AG09309 (cell line): ENCODE data around the gene NDUFS1.
"Not testable (repeated sequence)": the region's sequence is repeated elsewhere in the genome, so short reads cannot be mapped to it uniquely, and the experiment has no call there.

Source experiments
- DNase-seq: peaks from one replicate; pipeline ENCODE4 v3.0.0-alpha.2; 2010; ENCODE audit warnings: low read depth
- H3K4me3 ChIP-seq: 2 replicates; pipeline ENCODE4 v1.5.1; 2011; ENCODE audit warnings: mild to moderate bottlenecking, low read depth, low read length, moderate library complexity; ENCODE audit not compliant: control insufficient read depth
- CTCF ChIP-seq: IDR thresholded peaks from 2 replicates; pipeline ENCODE4 v1.5.1; 2011; ENCODE audit warnings: mild to moderate bottlenecking, low read depth, low read length, inconsistent platforms; ENCODE audit not compliant: insufficient read depth, control insufficient read depth; ENCODE audit errors: missing control alignments

The NDUFS1 gene

GRCh38 chr2:206159346-206160124, at the start of gene NDUFS1, which contains the start of gene EEF1B2:
Gene NDUFS1 (minus strand): TSS chr2:206159444. CDS start chr2:206153678, 5,766 bp downstream.
Gene EEF1B2 (plus strand): TSS chr2:206159895. CDS start chr2:206159980, 85 bp downstream.
- DNase-seq, result peak; percentile 93
- peak within 1 kb of the TSS; percentile 81 for H3K4me3 ChIP-seq
- no peak for TF ChIP-seq CTCF

- no peak for TF ChIP-seq CTCF
- DNase-seq, result no peak
- H3K4me3 ChIP-seq, result no peak overlapping the region
Observed at GRCh38 chr2:206208900-206209299, 49.7 kb upstream of the NDUFS1 start.

GRCh38 chr2:206207316-206207715, 48.1 kb upstream of the NDUFS1 start:
- DNase-seq, H3K4me3 ChIP-seq: not testable (repeated sequence)

- H3K4me3 ChIP-seq, result no peak overlapping the region
- TF ChIP-seq CTCF, result no peak
- no peak for DNase-seq
Observed at GRCh38 chr2:206204710-206205109, 45.5 kb upstream of the NDUFS1 start.

- no peak for DNase-seq
- no peak overlapping the region for H3K4me3 ChIP-seq
- no peak for TF ChIP-seq CTCF
Observed at GRCh38 chr2:206203331-206203730, 44.1 kb upstream of the NDUFS1 start.

GRCh38 chr2:206202446-206202845, 43.2 kb upstream of the NDUFS1 start:
- H3K4me3 ChIP-seq, result no peak overlapping the region
- no peak for TF ChIP-seq CTCF
- DNase-seq, result no peak

- DNase-seq, result no peak
- no peak overlapping the region for H3K4me3 ChIP-seq
Observed at GRCh38 chr2:206201075-206201848, 42.0 kb upstream of the NDUFS1 start.

More at GRCh38 chr2:206201075-206201848, 42.0 kb upstream of the NDUFS1 start:
- TF ChIP-seq CTCF, result no peak
